GM10248 (cell line): ENCODE data around the gene SLC25A34.

Experiments
- CTCF ChIA-PET: fragments of 300-600 bp; sonication (Branson Sonifier 250); formaldehyde crosslinking; extraction: SDS; loops from one replicate; lab custom pipeline; 2021; ENCODE audit warnings: antibody characterized with exemption; lab: Yijun Ruan, JAX
- POLR2A ChIA-PET: fragments of 350-650 bp; sonication (Branson Sonifier 250); formaldehyde crosslinking; extraction: SDS; loops from one replicate; lab custom pipeline; 2020; ENCODE audit warnings: antibody characterized with exemption; lab: Yijun Ruan, JAX
- DNase-seq: peaks from one replicate; pipeline ENCODE4 v3.0.0; 2012; ENCODE audit errors: extremely low spot score
- TF ChIP-seq, protein P1 (sequence below): IDR thresholded peaks from 2 replicates; pipeline ENCODE4 v1.5.1; 2012; ENCODE audit warnings: mild to moderate bottlenecking, low read depth; ENCODE audit errors: extremely low read depth, missing control alignments, control extremely low read depth

The SLC25A34 gene

DNA sequence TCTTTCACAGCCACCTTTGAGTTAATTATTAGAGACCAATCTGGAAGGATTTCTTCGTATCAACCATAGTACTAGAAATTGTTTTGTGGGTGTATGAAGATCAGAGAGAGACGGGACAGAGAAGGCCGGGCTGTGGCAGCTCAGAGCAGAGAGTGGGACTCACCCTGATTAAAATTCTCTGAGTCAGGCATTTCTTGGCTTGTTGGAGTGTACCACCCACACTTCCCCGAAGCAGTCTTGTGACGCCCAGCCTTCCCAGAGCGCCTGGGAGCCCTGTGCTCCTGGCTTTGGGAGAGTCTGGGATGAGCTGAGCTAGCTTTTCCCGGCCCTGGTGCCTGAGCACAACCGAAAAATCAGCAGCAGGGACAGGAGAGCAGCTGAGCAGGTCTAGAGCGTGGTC, 32.5 kb upstream of the SLC25A34 start:
- POLR2A ChIA-PET: no interaction called here
- TF ChIP-seq, protein P1, sequence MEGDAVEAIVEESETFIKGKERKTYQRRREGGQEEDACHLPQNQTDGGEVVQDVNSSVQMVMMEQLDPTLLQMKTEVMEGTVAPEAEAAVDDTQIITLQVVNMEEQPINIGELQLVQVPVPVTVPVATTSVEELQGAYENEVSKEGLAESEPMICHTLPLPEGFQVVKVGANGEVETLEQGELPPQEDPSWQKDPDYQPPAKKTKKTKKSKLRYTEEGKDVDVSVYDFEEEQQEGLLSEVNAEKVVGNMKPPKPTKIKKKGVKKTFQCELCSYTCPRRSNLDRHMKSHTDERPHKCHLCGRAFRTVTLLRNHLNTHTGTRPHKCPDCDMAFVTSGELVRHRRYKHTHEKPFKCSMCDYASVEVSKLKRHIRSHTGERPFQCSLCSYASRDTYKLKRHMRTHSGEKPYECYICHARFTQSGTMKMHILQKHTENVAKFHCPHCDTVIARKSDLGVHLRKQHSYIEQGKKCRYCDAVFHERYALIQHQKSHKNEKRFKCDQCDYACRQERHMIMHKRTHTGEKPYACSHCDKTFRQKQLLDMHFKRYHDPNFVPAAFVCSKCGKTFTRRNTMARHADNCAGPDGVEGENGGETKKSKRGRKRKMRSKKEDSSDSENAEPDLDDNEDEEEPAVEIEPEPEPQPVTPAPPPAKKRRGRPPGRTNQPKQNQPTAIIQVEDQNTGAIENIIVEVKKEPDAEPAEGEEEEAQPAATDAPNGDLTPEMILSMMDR: no peak
- CTCF ChIA-PET: no interaction called here
- no peak for DNase-seq

DNA sequence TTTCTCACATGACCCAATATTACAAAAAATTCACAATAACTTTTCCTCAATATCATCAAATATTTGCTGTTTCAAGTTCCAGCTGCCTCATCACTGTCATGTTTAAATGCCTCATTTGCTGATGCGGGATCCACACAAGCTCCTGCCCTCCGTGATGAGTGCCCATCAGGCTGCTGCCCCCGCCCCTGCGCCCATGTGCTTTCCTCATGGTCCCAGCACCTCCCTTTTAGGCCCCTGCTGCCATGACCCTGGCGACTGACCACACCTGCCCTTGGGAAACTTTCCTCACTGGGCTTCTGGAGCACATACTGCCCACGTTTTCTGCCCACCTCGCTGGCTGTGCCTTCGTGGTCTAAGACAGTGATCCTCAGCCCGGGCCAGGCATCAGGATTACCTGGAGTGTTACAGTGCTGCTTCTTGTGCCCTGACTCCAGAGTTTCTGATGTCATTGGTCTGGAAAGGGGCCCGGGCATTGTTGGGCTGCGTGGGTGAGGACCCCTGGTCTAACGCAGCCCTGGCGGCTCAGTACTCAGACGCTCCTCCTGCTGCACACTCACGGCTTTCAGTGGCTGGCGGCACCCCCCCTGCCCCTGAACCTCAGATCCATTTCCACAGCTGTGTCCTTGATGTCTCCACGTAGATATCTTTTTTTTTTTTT, 31.4 kb upstream of the SLC25A34 start:
- ChIA-PET CTCF (no interaction called here), POLR2A (interaction anchor here (0.6 kb wide), 1 partner anchor 33 kb away, joined by 4 read pairs; no protein-coding TSS in a partner anchor)
- no peak for DNase-seq
- TF ChIP-seq, protein P1: no peak

- TF ChIP-seq, protein P1: no peak
- POLR2A ChIA-PET: interaction anchor here (0.6 kb wide), 1 partner anchor 33 kb away, joined by 4 read pairs; no protein-coding TSS in a partner anchor
Observed at GRCh38 chr1:15705184-15705566, 30.9 kb upstream of the SLC25A34 start.

DNA sequence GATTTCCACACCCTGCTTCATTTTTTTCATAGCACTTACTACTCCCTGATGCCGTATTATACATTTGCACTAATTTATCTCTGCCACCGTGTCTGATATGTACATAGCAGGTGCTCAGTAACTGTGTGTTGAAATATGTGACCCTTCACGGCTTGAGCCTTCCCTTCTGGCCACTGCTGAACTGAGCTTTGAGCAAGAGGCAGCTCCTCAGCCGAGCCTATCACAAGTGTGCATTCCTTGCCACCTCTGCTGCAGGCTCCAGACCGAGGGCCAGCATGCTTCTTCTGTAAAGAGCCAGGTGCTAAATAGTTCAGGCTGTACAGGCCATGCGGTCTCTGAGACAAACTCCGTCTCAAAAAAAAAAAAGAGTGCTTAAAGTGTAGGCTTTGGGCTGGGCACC, 29.3 kb upstream of the SLC25A34 start:
- ChIA-PET CTCF (interaction anchor here (1.0 to 1.4 kb wide), 2 partner anchors 10 to 21 kb away, joined by 3 to 6 read pairs; no protein-coding TSS in a partner anchor), POLR2A (no interaction called here)
- no peak for DNase-seq
- TF ChIP-seq, protein P1: no peak

More at GRCh38 chr1:15705184-15705566, 30.9 kb upstream of the SLC25A34 start:
- CTCF ChIA-PET: interaction anchor here (0.8 kb wide), 1 partner anchor 14 kb away, joined by 3 read pairs; no protein-coding TSS in a partner anchor
- DNase-seq: no peak

GRCh38 chr1:15707239-15707925, 28.7 kb upstream of the SLC25A34 start:
- no peak for DNase-seq
- CTCF ChIA-PET: interaction anchor here (1.0 to 1.5 kb wide), 4 partner anchors 10 to 53 kb away, joined by 3 to 6 read pairs (median 4); no protein-coding TSS in a partner anchor
- POLR2A ChIA-PET: no interaction called here
- TF ChIP-seq, protein P1: no peak

DNA sequence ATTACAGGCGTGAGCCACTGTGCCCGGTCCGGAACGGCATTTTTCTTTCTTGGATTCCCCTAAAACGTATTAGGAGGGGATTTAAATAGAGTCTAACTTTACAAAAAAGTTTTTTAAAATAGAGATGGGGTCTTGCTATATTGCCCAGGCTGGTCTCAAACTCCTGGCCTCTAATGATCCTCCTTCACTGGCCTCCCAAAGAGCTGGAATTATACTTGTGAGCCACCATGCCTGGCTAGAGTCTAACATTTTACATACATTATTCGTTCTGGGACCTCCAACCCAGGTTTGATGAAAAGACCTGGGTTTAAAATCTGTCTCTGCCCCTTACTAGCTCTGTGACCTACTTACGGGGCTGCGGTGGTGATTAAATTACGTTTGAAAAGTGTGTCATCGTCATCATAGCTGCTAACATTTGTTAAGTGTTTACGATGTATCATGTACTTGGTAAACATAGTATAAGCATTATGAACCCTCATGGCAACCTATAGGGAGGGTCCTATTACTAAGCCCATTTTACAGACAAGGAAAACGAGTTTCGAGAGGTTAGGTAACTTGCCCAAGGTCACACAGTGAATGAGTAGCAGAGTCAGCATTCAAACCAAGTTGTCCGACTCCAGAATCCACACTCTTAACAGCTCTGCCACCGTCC, 27.4 kb upstream of the SLC25A34 start:
- no peak for DNase-seq
- ChIA-PET POLR2A (no interaction called here), CTCF (interaction anchor here (1.3 to 1.5 kb wide), 2 partner anchors 9 to 54 kb away, joined by 3 to 4 read pairs; no protein-coding TSS in a partner anchor)
- TF ChIP-seq, protein P1: no peak
